ENCODE results near the gene WASHC4.

GRCh38 chr12:105156260-105156659, 48.7 kb downstream of the WASHC4 start:
- TF ChIP-seq GABPA (IDR thresholded peaks at IDR 0.05 in 1 of 2, conservative IDR thresholded peaks at IDR 0.05 in 1 of 2) = no peak
- TF ChIP-seq MAX (IDR thresholded peaks at IDR 0.05) = no peak
- TF ChIP-seq CTCF (IDR thresholded peaks at IDR 0.05; ENCODE audit: low read depth, low read length, missing input control) = no peak
- TF ChIP-seq REST (IDR thresholded peaks at IDR 0.05) = no peak
- TF ChIP-seq SP1 (IDR thresholded peaks at IDR 0.05) = no peak
- no peak for TF ChIP-seq JUND (IDR thresholded peaks at IDR 0.05)
- TF ChIP-seq, protein P1, sequence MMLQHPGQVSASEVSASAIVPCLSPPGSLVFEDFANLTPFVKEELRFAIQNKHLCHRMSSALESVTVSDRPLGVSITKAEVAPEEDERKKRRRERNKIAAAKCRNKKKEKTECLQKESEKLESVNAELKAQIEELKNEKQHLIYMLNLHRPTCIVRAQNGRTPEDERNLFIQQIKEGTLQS (IDR thresholded peaks at IDR 0.05) = no peak
- no peak for TF ChIP-seq HNF4A (conservative IDR thresholded peaks at IDR 0.05)
- no peak for TF ChIP-seq RAD21 (IDR thresholded peaks at IDR 0.05)
- TF ChIP-seq TAF1 (conservative IDR thresholded peaks at IDR 0.05) = no peak
